H7 (cell line): ENCODE results near the gene KLK6. TPM values are rescaled to one million over a fixed set of nuclear protein-coding genes. Genes with fewer than 3 reads are reported as not detected.
"Not testable (repeated sequence)": the region's sequence is repeated elsewhere in the genome, so short reads cannot be mapped to it uniquely, and the experiment has no call there.

Experiments
- DNase-seq: peaks from one replicate; pipeline ENCODE4 v3.0.0; 2012
- H3K27me3 ChIP-seq: 2 replicates; pipeline ENCODE4 v1.6.0; 2011; ENCODE audit warnings: mild to moderate bottlenecking, low read length; ENCODE audit not compliant: control insufficient read depth, insufficient read depth
- H3K36me3 ChIP-seq: replicated peaks from 2 replicates; pipeline ENCODE4 v1.5.1; 2011; ENCODE audit warnings: low read length; ENCODE audit not compliant: control insufficient read depth, insufficient read depth
- H3K4me3 ChIP-seq: 2 replicates; pipeline ENCODE4 v1.5.1; 2011; ENCODE audit warnings: low read depth, mild to moderate bottlenecking, control low read depth, low read length, moderate library complexity; ENCODE audit not compliant: insufficient read depth
- total RNA-seq: library from RNA; depleted of rRNA; stranded (reverse); fragments of >200 nt; shearing (Covaris generic); gene quantifications from 2 replicates; pipeline ENCODE4 v1.2.3, GENCODE V29; 2014

The KLK6 gene
- total RNA-seq, 1 experiment from 2014 or later: 0.38 TPM

DNA sequence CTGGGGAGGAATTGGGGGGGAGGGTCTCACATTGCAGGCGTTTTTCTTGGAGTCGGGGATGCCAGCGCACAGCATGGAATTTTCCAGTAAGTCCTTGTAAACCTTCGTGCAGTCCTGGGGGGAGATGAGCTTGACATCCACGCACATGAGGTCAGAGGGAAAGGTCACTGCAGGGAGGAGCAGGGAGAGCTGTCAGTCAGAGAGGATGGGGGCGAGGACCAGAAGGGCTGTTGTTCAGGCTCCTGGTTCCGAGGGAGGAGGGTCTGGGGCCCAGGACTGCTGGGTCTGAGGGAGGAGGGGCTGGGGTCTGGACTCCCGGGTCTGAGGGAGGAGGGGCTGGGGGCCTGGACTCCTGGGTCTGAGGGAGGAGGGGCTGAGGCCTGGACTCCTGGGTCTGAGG is 10.4 kb upstream of the KLK6 start:
- no peak overlapping the region for H3K4me3 ChIP-seq
- no peaks in the 10 kb centered on the region for H3K36me3 ChIP-seq
- DNase-seq: peak; percentile 61
- H3K27me3 ChIP-seq: peaks cover 15% of the 10 kb centered on the region; the same call in 1 of the 2 replicates

DNA sequence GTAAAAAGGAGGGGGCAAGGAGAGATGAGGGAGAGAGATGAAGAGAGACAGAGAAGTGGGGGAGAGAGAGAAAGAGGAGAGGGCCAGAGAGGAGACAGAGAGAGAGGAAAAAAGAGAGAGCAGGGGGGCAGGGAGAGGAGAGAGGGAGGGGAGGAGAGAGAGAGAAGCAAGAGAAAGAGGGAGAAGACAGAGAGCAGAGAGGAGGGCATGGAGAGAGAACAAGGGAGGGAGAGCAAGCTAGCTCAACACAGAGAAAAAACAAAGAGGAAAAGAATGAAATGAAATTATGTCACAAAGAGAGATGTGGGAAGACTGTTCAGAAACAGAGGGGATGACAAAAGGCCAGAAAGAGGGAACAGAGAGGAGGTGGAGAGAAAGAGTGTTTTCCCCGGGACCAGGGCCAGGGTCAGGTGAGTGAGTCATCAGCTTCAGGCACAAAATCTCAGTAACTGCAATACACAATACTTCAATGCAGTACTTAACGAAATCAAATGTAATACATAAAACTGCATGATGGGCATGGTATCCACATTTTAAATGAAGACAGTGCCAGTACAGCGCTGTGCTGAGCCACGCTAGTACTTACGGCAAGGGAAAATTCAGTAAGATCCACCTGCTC is 9.5 kb upstream of the KLK6 start:
- Histone ChIP-seq H3K4me3 (no peak overlapping the region), H3K27me3 (peaks cover 9% of the 10 kb centered on the region; the same call in 1 of the 2 replicates), H3K36me3 (no peaks in the 10 kb centered on the region)
- no peak for DNase-seq

DNA sequence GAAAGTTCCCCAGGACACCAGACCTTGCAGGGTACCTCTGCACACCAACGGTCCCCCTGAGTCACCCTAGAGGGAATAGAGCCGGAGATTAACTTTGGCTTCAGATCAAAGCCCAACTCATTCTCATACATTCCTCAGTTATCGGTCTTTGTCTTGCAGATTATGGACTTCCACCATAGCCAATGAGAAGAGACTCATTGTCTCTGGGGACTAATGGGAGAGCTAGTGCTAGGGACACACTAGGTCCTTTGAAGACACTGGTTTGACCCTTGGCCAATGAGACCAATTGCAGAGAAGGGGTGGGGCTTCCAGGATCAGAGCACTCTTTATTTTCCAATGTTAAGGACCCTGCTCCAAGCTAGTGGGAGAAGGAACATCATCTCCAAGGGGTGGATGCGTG is 8.2 kb upstream of the KLK6 start:
- Histone ChIP-seq H3K27me3 (peaks cover 4% of the 10 kb centered on the region; the same call in 1 of the 2 replicates), H3K4me3 (no peak overlapping the region), H3K36me3 (no peaks in the 10 kb centered on the region)
- DNase-seq: no peak

DNA sequence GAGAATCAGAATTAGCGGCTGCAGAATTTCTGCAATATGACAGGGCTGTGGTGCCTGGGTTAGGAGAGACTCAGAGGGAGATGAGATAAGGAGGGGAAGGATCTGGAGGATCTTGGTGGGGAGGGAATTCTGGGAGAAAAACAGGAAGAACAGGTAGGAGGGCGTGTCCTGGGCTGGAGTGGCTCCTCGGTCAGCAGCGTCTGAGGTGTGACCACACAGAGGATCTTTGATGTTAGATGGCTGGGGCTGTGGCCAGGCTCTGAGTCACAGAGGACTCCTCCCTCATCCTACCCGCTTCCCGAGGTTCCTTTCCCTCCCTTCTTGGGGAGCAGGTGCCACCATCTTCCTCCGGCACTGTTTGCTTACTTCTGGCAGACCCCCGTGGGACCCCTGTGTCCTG is 6.4 kb upstream of the KLK6 start:
- Histone ChIP-seq H3K27me3 (no peaks in the 10 kb centered on the region), H3K4me3 (no peak overlapping the region), H3K36me3 (no peaks in the 10 kb centered on the region)
- DNase-seq: peak; percentile 80

DNA sequence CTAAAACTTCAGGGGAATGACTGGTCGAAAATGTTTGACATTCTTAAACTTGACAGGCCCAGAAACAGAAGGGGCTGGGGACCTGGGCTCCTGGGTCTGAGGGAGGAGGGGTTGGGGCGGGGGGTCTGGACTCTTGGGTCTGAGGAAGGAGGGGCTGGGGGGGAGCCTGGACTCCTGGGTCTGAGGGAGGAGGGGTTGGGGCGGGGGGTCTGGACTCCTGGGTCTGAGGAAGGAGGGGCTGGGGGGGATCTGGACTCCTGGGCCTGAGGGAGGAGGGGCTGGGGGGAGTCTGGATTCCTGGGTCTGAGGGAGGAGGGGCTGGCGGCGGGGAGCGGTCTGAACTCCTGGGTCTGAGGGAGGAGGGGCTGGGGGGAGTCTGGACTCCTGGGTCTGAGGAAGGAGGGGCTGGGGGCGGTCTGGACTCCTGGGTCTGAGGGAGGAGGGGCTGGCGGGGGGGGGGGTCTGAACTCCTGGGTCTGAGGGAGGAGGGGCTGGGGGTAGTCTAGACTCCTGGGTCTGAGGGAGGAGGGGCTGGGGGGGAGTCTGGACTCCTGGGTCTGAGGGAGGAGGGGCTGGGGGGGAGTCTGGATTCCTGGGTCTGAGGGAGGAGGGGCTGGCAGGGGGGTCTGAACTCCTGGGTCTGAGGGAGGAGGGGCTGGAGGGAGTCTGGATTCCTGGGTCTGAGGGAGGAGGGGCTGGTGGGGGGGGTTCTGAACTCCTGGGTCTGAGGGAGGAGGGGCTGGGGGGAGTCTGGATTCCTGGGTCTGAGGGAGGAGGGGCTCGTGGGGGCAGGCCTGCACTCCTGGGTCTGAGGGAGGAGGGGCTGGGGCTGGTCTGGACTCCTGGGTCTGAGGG is 5.5 kb upstream of the KLK6 start:
- no peak for DNase-seq
- no peaks in the 10 kb centered on the region for H3K27me3 ChIP-seq
- H3K4me3 ChIP-seq: no peak overlapping the region
- H3K36me3 ChIP-seq: no peaks in the 10 kb centered on the region

DNA sequence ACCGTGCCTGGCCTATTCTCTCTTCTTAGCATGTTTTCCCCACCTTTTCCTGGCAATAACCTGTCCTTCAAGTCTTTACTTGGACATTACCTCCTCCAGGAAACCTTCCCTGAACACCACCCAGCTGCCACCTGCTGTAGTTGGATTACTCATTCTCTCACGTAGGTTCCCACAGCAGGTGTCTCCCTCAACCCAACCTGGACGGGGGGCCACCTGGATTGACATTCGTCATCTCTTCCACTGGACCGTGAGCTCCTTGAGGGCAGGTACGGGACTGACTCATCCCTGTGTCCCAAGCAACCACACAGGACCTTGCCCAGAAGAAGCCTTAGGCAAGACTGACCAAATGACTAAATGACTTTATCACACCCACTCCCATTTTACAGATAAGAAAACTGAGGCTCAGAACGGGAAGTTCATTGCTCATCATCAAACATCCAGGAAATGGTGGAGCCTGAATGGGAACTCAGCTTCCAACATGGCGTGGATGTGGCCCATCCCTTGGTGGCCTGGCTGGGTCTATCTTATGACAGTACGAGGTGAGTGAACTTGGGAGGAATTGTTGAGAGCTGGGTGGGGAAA is 3.5 kb upstream of the KLK6 start:
- Histone ChIP-seq H3K4me3 (no peak overlapping the region), H3K36me3 (no peaks in the 10 kb centered on the region), H3K27me3 (no peaks in the 10 kb centered on the region)
- DNase-seq: no peak

DNA sequence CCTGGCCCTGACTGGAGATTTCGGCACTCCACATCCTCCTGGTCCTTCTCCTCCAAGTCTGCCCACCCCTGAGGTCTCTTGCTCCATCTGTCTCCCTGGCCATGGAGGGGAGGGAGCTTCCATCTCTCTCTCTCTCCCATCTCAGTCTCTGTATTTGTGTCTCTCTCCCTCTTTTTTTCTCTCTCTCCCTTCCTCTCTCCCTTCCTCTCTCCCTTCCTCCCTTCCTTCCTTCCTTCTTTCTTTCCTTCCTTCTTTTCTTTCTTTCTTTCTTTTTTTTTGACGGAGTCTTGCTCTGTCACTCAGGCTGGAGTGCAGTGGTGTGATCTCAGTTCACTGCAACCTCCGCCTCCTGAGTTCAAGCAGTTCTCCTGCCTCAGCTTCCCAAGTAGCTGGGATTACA is 419 bp upstream of the KLK6 start:
- H3K27me3 ChIP-seq, DNase-seq, H3K36me3 ChIP-seq, H3K4me3 ChIP-seq: not testable (repeated sequence)

DNA sequence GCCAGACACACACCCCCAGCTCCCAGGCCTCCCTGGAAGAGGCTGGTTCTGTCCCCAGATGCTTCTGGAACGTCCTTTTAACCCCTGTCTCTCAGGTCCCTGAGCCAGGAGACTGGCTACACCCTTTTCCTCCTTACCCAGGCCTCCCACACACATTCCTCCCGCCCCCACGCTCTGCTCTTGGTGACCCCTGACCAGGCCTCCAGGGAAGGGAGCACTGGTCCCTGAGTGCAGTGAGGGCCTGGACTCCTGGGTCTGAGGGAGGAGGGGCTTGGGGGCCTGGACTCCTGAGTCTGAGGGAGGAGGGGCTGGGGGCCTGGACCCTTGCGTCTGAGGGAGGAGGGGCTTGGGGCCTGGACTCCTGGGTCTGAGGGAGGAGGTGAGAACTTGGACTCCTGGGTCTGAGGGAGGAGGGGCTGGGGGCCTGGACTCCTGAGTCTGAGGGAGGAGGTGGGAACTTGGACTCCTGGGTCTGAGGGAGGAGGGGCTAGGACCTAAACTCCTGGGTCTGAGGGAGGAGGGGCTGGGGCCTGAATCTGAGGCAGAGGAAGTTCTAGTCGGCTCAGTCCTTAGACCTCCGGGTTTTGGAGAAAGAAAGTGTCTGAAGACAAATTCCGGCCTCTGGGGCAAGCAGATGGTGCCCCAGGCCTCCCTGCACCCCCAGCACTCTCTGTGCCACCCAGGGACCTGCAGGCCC is 527 bp downstream of the KLK6 start:
- Histone ChIP-seq H3K4me3 (no peak overlapping the region), H3K27me3 (no peaks in the 10 kb centered on the region), H3K36me3 (no peaks in the 10 kb centered on the region)
- DNase-seq: peak; percentile 53

DNA sequence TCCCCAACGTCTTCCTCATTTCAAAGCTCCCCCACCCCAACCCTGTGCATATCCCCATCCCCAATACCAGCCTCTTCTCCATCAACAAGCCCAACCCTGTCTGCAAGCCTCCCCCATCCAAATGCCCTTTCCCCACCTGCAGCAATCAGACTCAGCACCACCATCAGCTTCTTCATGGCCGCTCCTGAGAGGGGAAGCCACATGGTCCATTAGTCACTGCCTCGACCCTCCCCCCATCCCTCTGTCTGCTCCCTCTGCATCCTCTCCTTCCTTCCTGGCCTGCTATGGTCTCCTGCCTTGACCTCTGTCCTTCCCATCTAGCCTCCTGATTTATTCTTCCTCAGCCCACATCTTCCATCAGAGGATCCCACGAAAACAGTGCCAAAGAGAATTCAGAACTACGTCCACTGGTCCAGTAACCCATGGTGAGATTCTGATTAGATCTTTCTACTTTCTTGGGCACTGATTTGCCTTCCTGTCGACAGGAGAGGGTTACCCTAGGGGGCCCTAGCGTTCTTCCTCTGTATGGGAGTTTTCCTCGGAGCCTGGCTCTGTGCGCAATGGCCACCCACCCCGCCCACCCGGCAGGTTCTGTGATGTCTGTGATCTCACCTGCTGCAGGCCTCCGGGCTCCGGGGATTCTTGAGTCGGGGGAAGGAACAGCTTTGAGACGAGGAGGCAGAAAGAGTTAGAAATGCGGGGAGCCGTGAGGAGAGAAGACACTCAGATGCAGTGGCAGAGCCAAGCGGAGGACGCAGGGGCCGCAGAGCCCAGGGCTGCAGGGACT is 1.3 kb downstream of the KLK6 start:
- Histone ChIP-seq H3K27me3 (no peaks in the 10 kb centered on the region), H3K4me3 (no peak overlapping the region), H3K36me3 (no peaks in the 10 kb centered on the region)
- DNase-seq: peak; percentile 65

DNA sequence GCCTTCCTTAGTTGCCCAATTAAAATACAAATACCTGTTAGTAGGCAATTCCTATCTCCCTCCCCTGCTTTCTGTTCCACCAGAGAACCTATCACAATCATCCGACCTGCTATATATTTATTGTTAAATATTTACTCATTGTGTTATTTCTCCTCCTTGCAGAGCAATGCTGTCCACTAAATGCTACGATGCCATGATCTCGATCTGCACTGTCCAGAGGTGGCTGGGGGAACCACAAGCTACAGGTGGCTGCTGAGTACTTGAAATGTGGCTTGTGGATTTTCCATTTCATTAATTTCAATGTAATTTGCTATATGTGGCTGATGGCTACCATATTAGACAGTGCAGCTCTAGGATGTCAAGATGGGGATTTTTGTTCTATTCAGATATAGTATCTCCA is 5.1 kb downstream of the KLK6 start:
- DNase-seq: no peak
- Histone ChIP-seq H3K4me3 (no peak overlapping the region), H3K36me3 (no peaks in the 10 kb centered on the region), H3K27me3 (no peaks in the 10 kb centered on the region; the same call in 1 of the 2 replicates)

DNA sequence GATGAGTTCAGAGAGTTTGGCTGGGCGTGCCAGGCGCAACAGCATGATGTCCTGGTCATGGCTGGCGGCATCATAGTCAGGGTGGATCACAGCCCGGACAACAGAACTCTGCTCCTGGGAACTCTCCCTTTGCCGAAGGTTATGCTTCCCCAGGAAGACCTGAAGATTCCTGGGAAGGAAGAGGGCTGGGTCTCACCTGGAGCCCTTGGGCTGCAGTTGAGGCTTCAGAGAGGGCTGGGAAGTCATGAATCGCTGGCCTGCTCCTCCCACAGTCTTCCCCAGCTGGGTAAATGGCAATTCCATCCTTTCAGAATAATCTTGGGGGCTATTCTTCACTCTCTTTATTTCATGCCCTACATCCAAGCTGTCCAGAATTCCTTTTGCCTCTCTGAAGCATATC is 6.0 kb downstream of the KLK6 start:
- H3K27me3 ChIP-seq: no peaks in the 10 kb centered on the region; the same call in 1 of the 2 replicates
- no peak for DNase-seq
- no peaks in the 10 kb centered on the region for H3K36me3 ChIP-seq
- H3K4me3 ChIP-seq: no peak overlapping the region

DNA sequence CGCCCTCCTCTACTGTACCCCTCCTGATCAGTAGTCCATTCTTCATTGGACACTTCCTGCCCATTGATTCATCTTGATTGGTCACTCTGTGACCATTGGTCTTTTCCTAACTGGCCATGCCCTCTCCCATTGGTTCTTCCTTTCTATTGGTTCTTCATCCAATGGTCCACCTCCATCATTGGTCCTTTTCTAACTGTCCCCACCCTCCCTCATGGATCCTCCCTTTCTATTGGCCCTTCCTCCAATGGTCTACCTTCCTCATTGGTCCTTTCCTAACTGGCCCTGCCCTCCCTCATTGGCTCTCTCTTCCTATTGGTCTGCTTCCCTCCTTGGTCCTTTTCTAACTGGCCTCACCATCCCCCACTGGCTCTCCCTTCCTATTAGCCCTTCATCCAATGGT is 7.1 kb downstream of the KLK6 start:
- DNase-seq: no peak
- Histone ChIP-seq H3K4me3 (no peak overlapping the region), H3K36me3 (no peaks in the 10 kb centered on the region), H3K27me3 (no peaks in the 10 kb centered on the region; the same call in 1 of the 2 replicates)

DNA sequence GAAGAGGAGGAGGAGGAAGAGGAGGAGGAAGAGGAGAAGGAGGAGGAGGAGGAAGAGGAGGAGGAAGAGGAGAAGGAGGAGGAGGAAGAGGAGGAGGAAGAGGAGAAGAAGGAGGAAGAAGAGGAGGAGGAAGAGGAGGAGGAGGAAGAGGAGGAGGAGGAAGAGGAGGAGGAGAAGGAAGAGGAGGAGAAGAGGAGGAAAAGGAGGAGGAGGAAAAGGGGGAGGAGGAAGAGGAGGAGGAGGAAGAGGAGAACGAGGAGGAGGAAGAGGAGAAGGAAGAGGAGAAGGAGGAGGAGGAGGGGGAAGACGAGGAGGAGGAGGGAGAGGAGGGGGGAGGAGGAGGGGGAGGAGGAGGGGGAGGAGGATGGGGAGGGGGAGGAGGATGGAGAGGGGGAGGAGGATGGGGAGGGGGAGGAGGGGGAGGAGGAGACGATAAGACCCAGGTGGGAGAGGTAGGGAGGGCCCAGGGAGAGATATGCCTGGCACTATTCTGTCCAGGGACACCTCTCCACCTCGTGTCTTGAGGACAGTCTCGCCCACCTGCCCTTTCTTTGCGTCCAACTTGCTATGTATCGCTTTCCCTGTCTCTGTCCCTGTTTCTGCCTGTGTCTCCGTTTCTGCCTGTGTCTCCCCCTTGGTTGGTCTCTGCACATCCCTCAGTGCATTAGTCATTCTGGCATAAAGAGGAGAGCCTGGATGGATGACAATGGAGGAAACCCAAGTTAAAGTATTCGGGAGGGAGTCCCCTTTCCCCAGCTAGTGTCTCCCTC is 9.5 kb downstream of the KLK6 start:
- H3K27me3 ChIP-seq: no peaks in the 10 kb centered on the region; the same call in 1 of the 2 replicates
- peak; percentile 29 for DNase-seq
- H3K4me3 ChIP-seq: no peak overlapping the region
- no peaks in the 10 kb centered on the region for H3K36me3 ChIP-seq
